GM19043 (cell line): Measurements from ENCODE around the gene NGB.

Experiments
- ATAC-seq: cut with Tn5 transposase; IDR thresholded peaks from one replicate; pipeline ENCODE4 v1.9.1; 2021; ENCODE audit warnings: low read depth; ENCODE audit not compliant: unreplicated experiment

NGB gene

DNA sequence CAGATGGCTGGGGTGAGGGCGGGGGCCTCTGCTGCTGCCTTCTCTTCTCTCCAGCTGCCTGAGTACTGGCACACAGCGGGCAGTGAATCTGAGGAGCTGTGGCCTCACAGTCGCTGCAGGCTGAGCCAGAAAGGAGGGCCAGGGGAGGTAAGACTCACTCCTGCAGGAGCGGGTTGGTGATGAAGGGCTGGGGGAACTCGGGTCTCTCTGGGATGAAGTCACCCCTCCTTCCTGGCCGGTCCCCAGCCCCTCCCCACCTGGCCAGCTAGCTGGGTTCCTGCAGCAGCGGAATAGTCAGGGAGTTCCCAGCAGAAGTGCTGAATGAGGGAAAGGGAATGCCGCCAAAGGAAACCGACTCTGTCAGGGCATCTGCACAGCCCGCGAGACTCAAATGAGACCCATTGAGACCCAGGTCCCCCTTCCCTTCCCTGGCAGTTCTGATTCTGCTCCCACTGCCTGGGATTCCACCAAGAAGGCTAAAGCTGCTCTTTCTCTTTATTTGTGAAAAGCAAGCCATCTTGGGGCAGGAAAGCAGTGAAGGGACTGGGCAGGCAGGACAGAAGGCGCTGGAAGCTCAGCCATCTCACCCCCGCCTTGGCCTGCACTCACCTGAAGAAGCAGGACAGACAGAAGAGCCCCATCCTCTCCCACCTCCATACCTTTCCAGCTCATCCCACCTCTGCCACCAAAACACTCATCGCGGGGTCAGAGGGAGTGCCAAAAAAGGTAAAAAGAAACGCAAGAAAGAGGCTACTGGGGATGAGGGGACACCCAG lies 5.3 kb downstream of the NGB start:
- ATAC-seq = no peak

DNA sequence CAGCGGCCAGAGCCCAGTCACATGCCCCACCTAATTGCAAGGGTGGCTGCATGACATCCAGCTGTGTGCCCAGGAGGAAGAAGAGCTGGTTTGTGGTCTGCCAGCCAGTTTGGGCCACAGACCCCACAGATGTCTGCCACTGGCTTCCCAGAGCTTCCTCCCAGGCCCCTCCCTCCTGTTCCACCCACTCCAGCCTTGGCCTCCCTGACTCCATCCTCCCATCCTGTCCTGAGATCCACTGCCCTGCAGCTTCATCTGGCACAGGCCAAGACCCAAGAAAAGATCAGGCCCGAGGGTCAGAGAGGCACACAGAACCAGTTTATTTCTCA lies 5.9 kb downstream of the NGB start:
- ATAC-seq = no peak

DNA sequence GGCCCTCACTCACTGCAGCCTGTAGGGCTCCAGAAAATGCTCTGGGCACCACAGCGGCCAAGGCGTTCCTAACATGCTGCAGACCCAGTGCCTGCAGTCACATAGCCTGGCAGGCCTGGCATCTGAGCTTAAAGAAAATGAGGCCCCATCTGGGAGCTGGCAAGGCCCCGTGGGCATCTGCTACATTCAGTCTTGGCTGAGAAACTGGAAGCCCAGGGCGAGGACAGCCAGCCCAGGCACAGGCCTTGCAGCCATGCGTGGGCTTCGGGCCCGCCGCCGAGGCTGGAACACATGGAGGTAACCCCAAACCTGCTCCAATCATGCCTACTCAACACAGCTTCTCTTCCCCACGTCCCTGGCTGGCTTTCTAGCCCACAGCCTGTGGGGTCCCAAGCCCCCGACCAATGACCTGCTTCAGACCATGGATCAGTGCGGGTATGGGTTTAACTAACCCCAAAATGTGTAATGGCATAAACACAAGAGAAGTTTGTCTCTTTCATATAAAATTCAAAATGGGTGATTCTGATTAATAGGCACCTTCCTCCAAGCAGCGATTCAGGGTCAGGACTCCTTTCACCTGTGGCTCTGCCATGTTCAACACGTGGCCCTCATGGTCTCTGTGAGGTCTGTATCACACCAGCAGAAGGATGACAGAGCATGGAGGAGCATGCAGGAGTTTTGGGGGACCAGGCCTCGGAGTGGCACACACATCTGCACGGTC lies 6.4 kb downstream of the NGB start:
- no peak for ATAC-seq

DNA sequence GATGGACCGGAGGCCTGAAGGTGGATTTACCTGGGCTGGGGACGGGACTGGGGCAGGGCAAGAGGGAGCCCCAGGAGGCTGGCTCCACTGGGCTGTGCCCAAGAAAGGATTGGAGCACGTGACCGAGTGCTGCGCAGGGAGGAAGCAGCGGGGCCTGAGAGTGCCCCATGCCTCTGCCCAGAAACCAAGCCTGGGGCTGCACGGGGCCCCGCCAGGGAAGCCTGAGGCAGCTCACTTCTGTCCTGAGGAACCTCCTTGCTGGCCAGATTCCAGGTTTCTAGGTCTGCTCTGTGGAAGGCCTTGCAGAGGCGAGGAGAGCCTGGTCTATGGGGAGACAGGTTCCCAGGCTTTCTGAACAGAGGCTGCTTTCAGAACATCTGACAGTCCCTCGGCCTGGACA lies 10.4 kb downstream of the NGB start:
- no peak for ATAC-seq

DNA sequence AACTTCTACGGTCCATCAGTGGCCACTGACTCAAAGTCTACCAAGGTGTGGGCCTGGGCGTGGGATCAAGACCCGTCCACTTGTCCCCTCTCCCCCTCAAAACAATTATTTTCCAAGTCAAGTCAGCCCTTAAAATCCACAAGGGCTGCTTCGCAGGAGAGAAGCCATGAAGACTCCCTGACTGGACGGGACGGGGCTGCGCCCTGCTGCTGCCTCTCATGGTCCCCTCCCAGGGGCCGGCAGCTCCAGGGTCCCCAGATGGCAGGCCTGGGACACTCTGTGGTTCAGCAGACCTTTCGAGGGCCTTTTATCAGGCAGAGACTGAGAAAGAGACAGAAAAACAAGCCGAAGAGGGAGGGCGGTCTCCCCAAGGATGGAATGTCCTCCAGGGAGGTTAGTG lies 10.8 kb downstream of the NGB start:
- ATAC-seq = no peak

DNA sequence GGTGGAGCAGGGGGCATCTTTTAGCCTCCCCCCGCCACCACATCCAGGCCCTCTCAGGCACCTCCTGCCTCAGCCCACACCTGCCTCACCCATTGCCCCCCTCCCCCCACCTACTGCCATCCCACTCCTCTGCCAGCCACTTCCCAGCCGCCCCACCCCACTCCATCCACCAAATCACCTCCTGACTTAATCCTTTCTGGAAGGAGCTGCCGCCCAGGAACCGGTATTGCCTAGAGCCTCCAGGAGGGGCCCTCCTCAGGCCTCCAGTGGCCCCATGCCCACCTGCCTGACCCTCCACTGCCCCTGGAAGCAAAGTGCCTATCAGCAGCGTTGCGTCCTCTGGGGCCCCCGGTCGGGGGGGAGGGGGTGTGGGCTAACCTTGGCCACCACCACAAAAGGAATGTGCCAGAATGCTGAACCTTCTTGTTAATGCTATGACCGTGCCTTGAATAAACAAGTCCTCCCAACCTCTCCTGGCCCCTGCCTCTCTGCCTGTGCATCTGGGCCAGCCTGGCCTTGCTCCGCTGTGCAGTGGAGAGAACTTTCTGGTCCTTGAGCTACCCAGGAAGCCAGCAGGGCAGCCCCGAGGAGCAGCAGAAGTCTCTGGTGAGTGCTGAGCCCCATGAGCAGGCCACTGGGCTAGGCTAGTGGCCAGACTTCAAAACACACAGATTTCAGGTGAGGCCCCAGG lies 11.8 kb downstream of the NGB start:
- ATAC-seq = no peak

DNA sequence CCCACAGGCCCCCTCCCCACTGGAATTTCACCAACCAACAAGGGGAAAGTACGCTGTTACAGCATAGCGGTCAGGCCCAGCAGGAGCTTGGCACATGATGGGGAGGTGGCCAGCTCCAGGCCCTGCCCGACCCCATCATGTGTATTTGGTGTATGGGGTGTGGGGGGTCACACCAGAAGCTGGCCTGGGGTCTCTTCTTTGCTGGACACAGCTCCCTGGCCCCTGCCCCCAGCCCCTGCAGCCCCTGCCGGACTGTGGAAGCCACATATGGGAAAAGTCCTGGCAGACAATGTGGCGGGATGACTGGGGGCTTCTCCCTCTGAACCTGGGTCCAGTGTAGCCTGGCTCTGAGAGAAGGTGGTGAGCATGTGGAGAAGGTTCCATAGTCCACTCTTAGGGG lies 12.4 kb downstream of the NGB start:
- no peak for ATAC-seq

DNA sequence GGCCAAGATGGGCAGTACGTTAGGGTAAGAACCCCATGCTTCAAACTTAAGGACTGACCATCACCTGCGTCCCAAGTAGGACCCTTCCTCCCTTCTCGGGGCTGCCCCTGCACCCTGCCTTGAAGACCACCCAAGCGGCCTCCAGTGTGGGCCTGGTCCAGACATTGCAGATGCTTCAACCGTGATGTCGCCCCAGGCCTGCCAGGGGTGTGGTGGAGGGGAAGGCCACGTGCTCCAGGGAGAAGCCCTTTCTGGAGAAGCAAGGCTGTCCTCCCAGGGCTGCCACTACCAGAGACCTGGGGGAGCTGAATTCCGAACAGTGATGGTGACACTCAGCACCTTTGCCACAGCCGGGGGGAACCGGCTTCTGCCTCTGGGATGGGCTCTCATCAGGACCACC lies 13.3 kb downstream of the NGB start:
- no peak for ATAC-seq

DNA sequence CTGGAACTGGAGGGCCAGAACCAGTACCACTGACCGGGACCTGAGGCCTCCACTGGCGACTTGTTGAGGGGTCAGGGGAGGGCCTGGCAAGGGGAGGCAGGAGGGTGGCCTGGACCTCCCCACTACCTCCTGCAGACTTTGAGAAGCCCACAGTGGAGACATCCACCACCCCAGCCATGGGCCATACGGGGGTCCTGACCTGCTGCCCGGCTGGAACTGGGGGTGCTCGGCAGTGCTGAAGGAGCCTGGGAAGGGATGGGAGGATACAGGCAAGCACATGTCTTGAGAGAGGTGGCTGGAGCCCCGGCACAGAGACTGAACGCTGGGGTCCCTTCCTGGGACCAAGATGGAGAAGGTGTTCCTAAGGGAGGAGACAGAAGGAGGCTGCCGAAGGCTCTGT lies 14.3 kb downstream of the NGB start:
- ATAC-seq = no peak

DNA sequence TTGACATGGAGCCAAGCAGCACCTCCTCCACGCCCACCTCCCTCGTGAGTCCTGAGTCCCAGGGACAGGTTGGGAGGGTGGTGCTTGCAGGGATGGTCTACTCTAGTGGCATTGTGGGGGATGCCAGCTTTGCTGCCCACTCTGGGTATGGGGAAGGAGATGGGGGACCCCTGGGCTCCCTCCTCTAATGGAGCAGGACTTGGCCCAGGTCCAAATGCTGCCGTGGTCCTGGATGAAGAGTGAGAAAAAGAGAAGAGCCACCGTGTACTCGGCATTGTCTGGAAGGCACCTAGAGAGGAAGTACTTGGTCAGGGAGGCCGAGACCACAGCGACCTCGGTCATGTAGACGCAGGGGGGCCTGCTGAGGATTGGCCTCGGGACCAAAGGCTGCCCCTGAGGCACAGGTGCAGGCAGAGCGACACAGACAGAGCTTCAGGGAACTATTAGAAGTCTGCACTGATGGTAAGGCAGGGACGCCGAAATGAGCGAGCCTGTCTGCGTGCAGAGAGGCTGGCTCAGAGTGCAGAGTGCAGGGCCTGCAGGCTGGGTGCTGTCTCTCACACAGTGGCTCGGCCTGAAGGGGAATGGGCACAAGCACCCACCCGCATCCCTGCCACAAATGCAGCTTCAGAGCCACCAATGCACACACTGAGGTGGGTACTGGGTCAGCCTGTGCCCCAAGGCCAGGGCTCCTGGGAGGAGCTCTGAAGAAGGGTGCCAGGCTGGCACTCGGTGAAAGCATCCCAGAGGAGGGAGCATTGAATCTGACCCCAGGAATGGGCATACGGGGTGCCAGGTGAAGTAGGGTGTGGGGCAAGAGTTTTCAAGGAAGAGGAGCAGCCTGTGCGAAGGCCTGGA lies 17.4 kb downstream of the NGB start:
- no peak for ATAC-seq

DNA sequence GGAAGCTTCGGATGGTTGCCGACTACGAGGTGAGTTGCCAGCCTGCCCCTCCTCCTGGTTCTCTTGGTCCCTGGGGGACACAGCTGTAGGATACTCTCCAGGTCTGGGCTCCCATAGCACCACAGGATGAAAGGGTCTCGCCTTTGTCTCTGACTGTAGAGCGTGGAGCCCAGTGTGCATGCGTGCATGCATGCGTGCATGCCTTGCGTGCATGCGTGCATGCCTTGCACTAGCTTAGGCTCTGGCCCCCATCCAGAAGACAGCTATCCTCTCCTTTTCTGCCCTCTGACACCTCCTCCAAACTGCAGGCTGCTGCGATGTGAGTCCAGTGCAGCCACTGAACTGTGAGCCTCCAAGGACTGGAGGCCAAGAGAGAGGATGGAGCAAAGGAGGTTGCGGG lies 19.1 kb downstream of the NGB start:
- ATAC-seq = no peak

DNA sequence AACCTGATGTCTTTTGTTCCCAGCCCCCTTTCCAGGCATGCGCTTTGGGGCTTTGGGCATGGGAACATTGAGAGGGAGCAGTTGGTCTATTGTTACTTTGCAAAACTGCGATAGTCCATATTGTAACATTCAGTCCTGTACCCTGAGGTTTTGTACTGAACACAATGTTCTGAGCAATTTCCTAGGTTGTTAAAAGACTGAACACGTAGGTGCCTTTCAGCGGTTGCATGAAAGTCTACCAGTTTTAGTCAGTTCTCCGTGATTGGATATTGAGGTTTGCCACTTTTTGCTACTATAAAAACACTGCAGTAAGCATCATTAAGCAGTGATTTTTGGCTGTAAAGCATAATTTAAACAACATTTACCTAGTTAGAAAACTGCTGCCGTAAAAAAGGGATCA lies 20.1 kb downstream of the NGB start:
- ATAC-seq = no peak

DNA sequence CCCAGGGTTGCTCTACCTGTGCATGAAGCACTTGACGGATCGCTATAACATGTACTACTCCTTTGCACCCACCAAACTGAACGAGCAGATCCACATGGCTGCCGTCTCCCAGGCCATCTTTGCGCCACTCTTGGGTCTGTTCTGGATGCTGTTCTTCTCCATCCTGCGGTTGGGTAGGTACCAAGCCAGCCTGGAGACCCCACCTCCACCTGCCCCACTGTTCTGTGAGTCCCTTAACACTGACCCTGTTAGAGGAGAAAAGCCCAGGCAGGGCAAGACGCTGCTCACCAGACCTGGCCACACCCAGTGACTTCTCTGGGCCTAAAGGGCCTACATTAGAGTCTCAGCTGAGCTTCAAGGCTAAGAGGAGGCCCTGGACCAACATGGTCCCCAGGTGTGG lies 21.7 kb downstream of the NGB start:
- ATAC-seq = no peak

DNA sequence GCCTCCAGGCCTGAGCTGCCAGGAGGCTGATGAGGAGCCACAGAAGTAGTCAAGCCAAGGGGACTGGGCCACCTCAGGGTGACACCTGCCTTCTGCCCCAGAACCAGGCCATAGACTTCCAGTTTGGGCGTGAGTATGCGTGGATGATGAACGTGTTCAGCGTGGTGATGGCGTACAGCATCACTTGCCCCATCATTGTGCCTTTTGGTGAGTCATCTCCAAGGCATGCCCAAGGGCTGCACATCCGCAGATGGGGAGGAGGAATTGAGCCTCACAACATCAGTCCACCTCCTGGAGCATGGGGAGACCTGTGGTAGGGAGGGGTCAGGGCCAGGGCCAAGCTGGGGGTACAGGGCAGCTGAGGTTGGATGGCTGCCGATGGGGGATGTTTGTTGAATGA lies 22.3 kb downstream of the NGB start:
- ATAC-seq = no peak

DNA sequence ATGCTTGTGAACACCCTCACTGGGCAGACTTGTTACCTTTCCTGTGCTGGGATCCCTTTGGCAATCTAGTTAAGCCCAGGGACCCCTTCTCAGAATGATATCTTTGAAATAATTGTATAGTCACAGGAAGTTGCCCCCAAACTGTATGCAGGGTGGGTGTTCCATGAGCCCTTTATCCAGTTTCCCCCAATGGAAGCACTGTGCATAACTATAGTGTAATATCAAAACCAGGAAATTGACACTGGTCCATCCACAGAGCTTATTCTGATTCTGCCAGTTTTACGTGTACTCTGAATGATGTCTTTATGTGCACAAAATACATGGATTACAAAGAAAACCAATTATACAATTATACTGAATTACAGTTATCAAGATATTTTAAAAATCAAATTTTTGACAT lies 24.2 kb downstream of the NGB start:
- no peak for ATAC-seq

DNA sequence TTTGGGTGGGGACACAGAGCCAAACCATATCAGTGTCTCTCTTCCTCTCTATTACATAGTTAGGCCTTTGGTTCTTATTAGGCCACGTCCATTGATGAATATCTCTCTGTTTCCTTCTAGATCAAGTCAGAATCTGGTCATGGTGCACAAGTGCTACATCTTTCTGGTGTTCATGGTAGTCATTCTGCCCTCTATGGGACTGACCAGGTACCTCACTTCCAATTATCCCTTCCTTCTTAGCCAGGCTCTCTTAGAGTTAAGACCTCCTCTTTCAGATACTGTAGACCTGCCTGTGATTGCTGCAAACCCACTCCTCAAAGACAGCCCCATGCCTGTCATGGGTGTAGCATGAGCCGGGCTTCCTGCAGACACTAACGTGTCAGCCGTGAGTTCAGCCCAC lies 25.2 kb downstream of the NGB start:
- ATAC-seq = no peak

DNA sequence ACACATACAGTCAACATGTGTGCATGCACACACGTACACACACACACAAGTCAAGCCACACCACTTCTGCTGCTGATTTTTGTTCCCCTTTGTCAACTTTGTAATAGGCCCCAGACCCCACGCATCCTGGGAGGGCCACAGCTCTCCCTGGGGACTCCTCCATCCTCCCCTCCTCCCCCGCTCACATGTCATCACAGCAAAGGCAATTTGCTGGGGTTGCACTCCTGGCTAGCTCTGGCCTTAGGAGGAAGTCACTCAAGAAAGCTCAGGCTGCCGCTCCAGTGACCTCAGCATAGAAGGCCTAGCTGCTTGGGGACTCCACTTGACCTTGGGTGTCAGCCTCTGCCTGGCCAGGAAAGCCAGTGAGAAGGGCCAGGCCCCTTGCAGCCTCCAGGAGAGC lies 27.2 kb downstream of the NGB start:
- no peak for ATAC-seq

DNA sequence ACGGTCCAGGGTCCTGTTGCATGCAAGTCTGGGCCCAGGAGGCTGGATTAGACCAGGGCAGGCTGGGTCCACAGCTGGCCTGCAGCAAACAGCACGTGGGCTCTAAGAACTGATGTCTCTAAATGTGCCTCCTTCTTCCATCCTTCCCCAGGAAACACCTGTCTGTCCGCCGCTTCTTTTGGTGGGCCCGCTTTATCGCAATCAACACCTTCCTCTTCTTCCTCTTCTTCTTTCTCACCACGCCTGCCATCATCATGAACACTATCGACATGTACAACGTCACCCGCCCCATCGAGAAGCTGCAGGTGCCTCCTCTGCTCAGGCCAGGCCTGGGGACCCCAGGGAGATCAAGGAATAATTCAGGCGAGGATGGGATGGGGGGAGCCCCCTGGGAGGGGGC lies 28.3 kb downstream of the NGB start:
- no peak for ATAC-seq

DNA sequence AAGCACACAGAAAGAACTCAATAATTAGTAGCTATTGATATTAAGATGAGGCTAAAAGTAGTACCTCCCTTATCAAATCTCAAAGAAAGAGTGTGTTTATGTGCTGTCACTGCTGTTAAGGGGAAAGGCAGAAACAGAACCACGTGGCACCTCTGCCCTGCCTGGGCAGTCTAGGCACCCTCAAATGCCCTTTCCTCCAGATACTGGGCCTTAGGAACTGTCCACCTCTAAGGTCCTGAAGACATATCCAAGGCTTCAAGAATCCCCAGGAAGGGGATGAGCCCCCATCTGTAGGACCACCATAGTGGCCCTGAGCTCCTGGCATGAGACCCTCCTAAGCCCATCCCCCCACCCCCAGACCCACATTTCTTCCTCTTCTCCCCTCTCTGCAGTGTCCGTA lies 29.1 kb downstream of the NGB start:
- ATAC-seq = no peak

DNA sequence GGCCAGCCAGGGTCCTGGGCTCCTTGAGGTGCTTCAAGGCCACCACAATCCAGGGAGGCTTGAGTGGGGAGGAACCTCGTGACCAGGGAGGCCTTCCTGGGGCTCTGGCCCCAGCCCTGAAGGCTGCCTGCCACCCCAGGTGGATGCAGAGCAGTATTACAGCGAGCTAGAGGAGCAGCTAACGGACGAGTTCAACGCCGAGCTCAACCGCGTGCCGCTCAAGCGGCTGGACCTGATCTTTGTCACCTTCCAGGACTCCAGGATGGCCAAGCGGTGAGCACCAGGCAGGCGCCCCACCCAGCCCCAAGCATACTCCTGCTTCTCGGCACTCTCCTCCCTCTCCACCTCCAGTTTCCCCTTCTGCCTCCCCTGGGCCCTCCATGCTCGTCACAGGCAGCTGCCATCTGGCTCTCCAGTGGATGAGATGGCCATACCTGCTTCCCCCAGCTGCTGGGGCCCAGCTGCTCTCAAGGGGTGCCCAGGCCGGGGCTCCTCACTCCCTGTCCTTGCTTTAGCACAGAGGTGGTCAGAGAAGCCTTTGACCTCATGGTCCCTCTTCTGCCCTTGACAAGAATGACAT lies 30.6 kb downstream of the NGB start:
- ATAC-seq = no peak

DNA sequence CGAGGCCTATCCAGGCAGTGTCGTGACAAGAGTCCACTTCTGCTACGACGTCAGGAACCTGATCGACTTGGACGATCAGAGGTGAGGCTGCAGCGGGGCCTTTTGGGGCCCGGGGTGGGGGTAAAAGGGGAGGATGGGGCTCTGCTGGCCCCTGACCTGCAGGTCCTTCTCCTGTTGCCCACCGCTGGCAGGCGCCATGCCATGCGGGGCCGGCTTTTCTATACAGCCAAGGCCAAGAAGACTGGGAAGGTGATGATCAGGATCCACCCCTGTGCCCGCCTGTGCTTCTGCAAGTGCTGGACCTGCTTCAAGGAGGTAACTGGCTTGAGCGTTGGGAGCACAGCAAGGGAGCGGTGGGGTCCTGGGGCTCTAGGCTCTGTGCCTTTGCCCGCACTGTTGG lies 31.6 kb downstream of the NGB start:
- no peak for ATAC-seq
